Esophagus muscularis mucosa (tissue), 4 donors: ENCODE data around the gene PRDX3.

Experiments
- CTCF ChIP-seq, 3 experiments: fragments of 200-600 bp in 2 of 3; fragments of 450-650 bp in 1 of 3; sonication (generic) in 2 of 3; IDR thresholded peaks; one replicate each; pipeline ENCODE4 v1.5.1; 2017 to 2019; ENCODE audit warnings: antibody characterized with exemption in 3 of 3, mild to moderate bottlenecking in 2 of 3, moderate library complexity in 1 of 3
- EP300 ChIP-seq: sonication (generic); formaldehyde crosslinking; IDR thresholded peaks from one replicate; pipeline ENCODE4 v1.6.1; 2017; ENCODE audit warnings: antibody characterized with exemption
- POLR2A ChIP-seq: fragments of 450-650 bp; IDR thresholded peaks from one replicate; pipeline ENCODE4 v1.6.1; 2017; ENCODE audit warnings: antibody characterized with exemption, moderate library complexity, mild to moderate bottlenecking, low read depth
- POLR2AphosphoS5 ChIP-seq, 2 donors: sonication (generic); formaldehyde crosslinking; IDR thresholded peaks; one replicate each; pipeline ENCODE4 v1.6.1; 2017; ENCODE audit warnings: antibody characterized with exemption in 2 of 2

DNA sequence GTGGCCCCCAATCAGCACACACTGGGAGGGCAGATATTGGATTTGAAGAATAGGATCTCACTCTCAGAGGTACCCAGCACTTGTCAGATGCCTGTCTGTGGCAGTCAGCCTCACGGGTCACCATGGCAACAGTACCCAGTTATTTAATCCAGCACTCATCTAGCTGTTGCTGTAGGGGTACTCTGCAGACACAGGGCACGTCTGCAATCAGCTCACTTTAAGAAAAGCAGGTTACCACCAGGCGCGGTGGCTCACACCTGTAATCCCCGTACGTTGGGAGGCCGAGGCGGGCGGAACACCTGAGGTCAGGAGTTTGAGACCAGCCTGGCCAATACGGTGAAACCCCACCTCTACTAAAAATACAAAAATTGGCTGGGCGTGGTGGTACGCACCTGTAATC is 25.0 kb downstream of the PRDX3 start:
- TF ChIP-seq CTCF (IDR thresholded peaks at IDR 0.05) (no peak), POLR2A (no peak), POLR2AphosphoS5 (IDR thresholded peaks at IDR 0.05) (no peak), EP300 (no peak)
